Keratinocyte (primary cell): ENCODE results near the gene KRTAP10-11. TPM values are rescaled to one million over a fixed set of nuclear protein-coding genes. Genes with fewer than 3 reads are reported as not detected.

ENCODE experiments used
- DNase-seq: peaks from one replicate; pipeline ENCODE4 v3.0.0-alpha.2; 2011; ENCODE audit warnings: low read depth, missing footprints, low spot score
- FAIRE-seq: peaks from 2 replicates; lab custom pipeline; 2011; peaks lifted over from hg19 to GRCh38; lab: Jason Lieb, UNC
- H2AFZ ChIP-seq: 2 replicates; pipeline ENCODE4 v1.6.0; 2012; ENCODE audit warnings: low read length, control low read depth, inconsistent platforms; ENCODE audit not compliant: control insufficient read depth
- H3K27ac ChIP-seq: 2 replicates; pipeline ENCODE4 v1.5.1; 2011; ENCODE audit warnings: low read length; ENCODE audit not compliant: control insufficient read depth, insufficient read depth
- H3K27me3 ChIP-seq: 3 replicates; pipeline ENCODE4 v1.6.0; 2011; ENCODE audit warnings: low read length; ENCODE audit not compliant: control insufficient read depth, insufficient read depth; ENCODE audit errors: extremely low read depth
- H3K36me3 ChIP-seq, 2 experiments: 2 replicates in 1 of 2; 3 replicates in 1 of 2; pipeline ENCODE4 v1.5.1; 2011; ENCODE audit warnings: low read length in 2 of 2, mild to moderate bottlenecking in 1 of 2; ENCODE audit not compliant: control insufficient read depth in 2 of 2, insufficient read depth in 2 of 2; ENCODE audit errors: extremely low read depth in 1 of 2
- H3K4me1 ChIP-seq: 3 replicates; pipeline ENCODE4 v1.5.1; 2011; ENCODE audit warnings: low read length; ENCODE audit not compliant: control insufficient read depth, insufficient read depth; ENCODE audit errors: extremely low read depth
- H3K4me2 ChIP-seq: 3 replicates; pipeline ENCODE4 v1.6.0; 2011; ENCODE audit warnings: low read depth, low read length; ENCODE audit not compliant: control insufficient read depth, insufficient read depth; ENCODE audit errors: extremely low read depth
- H3K4me3 ChIP-seq, 3 experiments: fragments of 200-600 bp in 1 of 3; sonication (generic) in 1 of 3; 2 replicates in 2 of 3; 3 replicates in 1 of 3; pipeline ENCODE4 v1.5.1; 2011 to 2016; ENCODE audit warnings: low read length in 3 of 3, mild to moderate bottlenecking in 3 of 3, control low read depth in 2 of 3, inconsistent platforms in 1 of 3, low read depth in 1 of 3, mixed read lengths in 1 of 3, mixed run types in 1 of 3, moderate library complexity in 1 of 3; ENCODE audit not compliant: control insufficient read depth in 2 of 3, insufficient read depth in 2 of 3; ENCODE audit errors: extremely low read depth in 1 of 3
- H3K79me2 ChIP-seq: 2 replicates; pipeline ENCODE4 v1.6.0; 2012; ENCODE audit warnings: low read length; ENCODE audit not compliant: control insufficient read depth, insufficient read depth
- H3K9ac ChIP-seq: 3 replicates; pipeline ENCODE4 v1.6.0; 2011; ENCODE audit warnings: low read length; ENCODE audit not compliant: control insufficient read depth, insufficient read depth; ENCODE audit errors: extremely low read depth
- H3K9me1 ChIP-seq: 3 replicates; pipeline ENCODE4 v1.6.0; 2011; ENCODE audit warnings: low read length; ENCODE audit not compliant: control insufficient read depth, insufficient read depth; ENCODE audit errors: extremely low read depth
- H3K9me3 ChIP-seq: 2 replicates; pipeline ENCODE4 v1.5.1; 2012; ENCODE audit warnings: low read depth, low read length; ENCODE audit not compliant: control insufficient read depth
- H4K20me1 ChIP-seq: 3 replicates; pipeline ENCODE4 v1.6.0; 2011; ENCODE audit warnings: low read length; ENCODE audit not compliant: control insufficient read depth, insufficient read depth; ENCODE audit errors: extremely low read depth
- CTCF ChIP-seq, 3 experiments: IDR thresholded peaks in 1 of 3; conservative IDR thresholded peaks in 1 of 3; optimal IDR thresholded peaks in 1 of 3; 2 replicates in 2 of 3; 3 replicates in 1 of 3; pipeline versions ENCODE3 to v1.5.1; 2011; ENCODE audit warnings: low read length in 3 of 3, mild to moderate bottlenecking in 3 of 3, moderate library complexity in 2 of 3, control low read depth in 1 of 3, inconsistent platforms in 1 of 3; ENCODE audit not compliant: insufficient read depth in 2 of 3; ENCODE audit errors: extremely low read depth in 1 of 3
- EZH2 ChIP-seq: IDR thresholded peaks from one replicate; pipeline ENCODE4 v1.6.1; 2012; ENCODE audit warnings: inconsistent platforms, mild to moderate bottlenecking, low read length, moderate library complexity
- dilution Hi-C: fragments of 300-500 bp; cut with MboI; formaldehyde crosslinking; loops from one replicate; pipeline ENCODE4 v1.7.0; 2020; ENCODE audit warnings: low sequenced_read_pairs; ENCODE audit not compliant: extremely low pct_ligation_motif_present
- polyA plus RNA-seq, 5 experiments: library from polyadenylated mRNA; depleted of rRNA in 3 of 5; stranded (reverse) in 3 of 5; stranded (forward) in 1 of 5; unstranded in 1 of 5; fragments of >200 nt; gene quantifications; 1 replicate in 1 of 5; 2 replicates in 3 of 5; 3 replicates in 1 of 5; pipeline versions ENCODE4 v1.2.1 to v1.2.3, GENCODE V29; 2011 to 2012; ENCODE audit warnings: missing spikeins in 2 of 5, low read depth in 1 of 5, low replicate concordance in 1 of 5

The KRTAP10-11 gene
- polyA plus RNA-seq, 1 donor (not counting 4 experiments of a cell fraction or from before 2014, with no cell fraction given) = not detected

GRCh38 chr21:44686000-44686781, 40.0 kb downstream of the KRTAP10-11 start:
- no peaks in the 10 kb centered on the region for H3K36me3 ChIP-seq
- no peaks in the 10 kb centered on the region for H3K9me3 ChIP-seq
- TF ChIP-seq EZH2 (no peak), CTCF (optimal IDR thresholded peaks at IDR 0.05 in 1 of 3, IDR thresholded peaks at IDR 0.05 in 1 of 3, conservative IDR thresholded peaks at IDR 0.05 in 1 of 3; ENCODE audit: extremely low read depth in 1 of 3, insufficient read depth in 2 of 3, low read length in 3 of 3) (no peak)
- no peaks in the 10 kb centered on the region for H4K20me1 ChIP-seq
- no peak overlapping the region for H3K4me3 ChIP-seq
- dilution Hi-C loops = no loop called here
- no peak overlapping the region for H2AFZ ChIP-seq
- no peak for FAIRE-seq
- no peaks in the 10 kb centered on the region for H3K27me3 ChIP-seq
- no peak overlapping the region for H3K4me2 ChIP-seq
- no peak for DNase-seq
- no peak overlapping the region for H3K9ac ChIP-seq
- no peaks in the 10 kb centered on the region for H3K4me1 ChIP-seq
- no peaks in the 10 kb centered on the region for H3K9me1 ChIP-seq
- no peaks in the 10 kb centered on the region for H3K79me2 ChIP-seq
- no peak overlapping the region for H3K27ac ChIP-seq

GRCh38 chr21:44686843-44687561, 40.8 kb downstream of the KRTAP10-11 start:
- TF ChIP-seq EZH2 (no peak), CTCF (optimal IDR thresholded peaks at IDR 0.05 in 1 of 3, IDR thresholded peaks at IDR 0.05 in 1 of 3, conservative IDR thresholded peaks at IDR 0.05 in 1 of 3; ENCODE audit: extremely low read depth in 1 of 3, insufficient read depth in 2 of 3, low read length in 3 of 3) (no peak)
- no peaks in the 10 kb centered on the region for H4K20me1 ChIP-seq
- H3K27ac ChIP-seq = no peak overlapping the region
- no peak overlapping the region for H3K9ac ChIP-seq
- no peak overlapping the region for H2AFZ ChIP-seq
- no peaks in the 10 kb centered on the region for H3K79me2 ChIP-seq
- no peaks in the 10 kb centered on the region for H3K9me3 ChIP-seq
- no peak overlapping the region for H3K4me2 ChIP-seq
- no peak for DNase-seq
- H3K27me3 ChIP-seq = no peaks in the 10 kb centered on the region
- no peaks in the 10 kb centered on the region for H3K4me1 ChIP-seq
- FAIRE-seq = no peak
- no peaks in the 10 kb centered on the region for H3K36me3 ChIP-seq
- H3K4me3 ChIP-seq = no peak overlapping the region
- dilution Hi-C loops = no loop called here
- no peaks in the 10 kb centered on the region for H3K9me1 ChIP-seq
